Endodermal cell (in vitro differentiated cells): ENCODE results near the gene PLCB3. TPM values are rescaled to one million over a fixed set of nuclear protein-coding genes. Genes with fewer than 3 reads are reported as not detected.
A peak's percentile ranks its signal among the peaks of the same experiment; 100 is the strongest.

Source experiments
- DNase-seq: peaks from one replicate; pipeline ENCODE4 v3.0.0-alpha.2; 2017
- H3K27ac ChIP-seq: 2 replicates; pipeline ENCODE4 v1.5.1; 2013; ENCODE audit warnings: mild to moderate bottlenecking, low read depth, low read length, moderate library complexity
- H3K27me3 ChIP-seq: 2 replicates; pipeline ENCODE4 v1.6.1; 2013; ENCODE audit warnings: mild to moderate bottlenecking, low read length, moderate library complexity; ENCODE audit not compliant: insufficient read depth, control insufficient read depth, poor library complexity, severe bottlenecking
- H3K36me3 ChIP-seq: 2 replicates; pipeline ENCODE4 v1.7.0; 2013; ENCODE audit warnings: mild to moderate bottlenecking, low read length, moderate library complexity; ENCODE audit not compliant: control insufficient read depth, insufficient read depth
- H3K4me1 ChIP-seq: one replicate; pipeline ENCODE4 v1.7.0; 2013; ENCODE audit warnings: low read length; ENCODE audit not compliant: control insufficient read depth, insufficient read depth
- H3K4me3 ChIP-seq: 2 replicates; pipeline ENCODE4 v1.5.1; 2013; ENCODE audit warnings: mild to moderate bottlenecking, low read length, moderate library complexity
- H3K9ac ChIP-seq: 2 replicates; pipeline ENCODE4 v1.6.1; 2013; ENCODE audit warnings: mild to moderate bottlenecking, low read length, moderate library complexity; ENCODE audit not compliant: poor library complexity, severe bottlenecking; ENCODE audit errors: extremely low read depth
- H3K9me3 ChIP-seq: 2 replicates; pipeline ENCODE4 v1.6.1; 2013; ENCODE audit warnings: mild to moderate bottlenecking, low read length, moderate library complexity; ENCODE audit not compliant: control insufficient read depth
- H3K27ac Mint-ChIP-seq: 2 replicates; pipeline ENCODE4 v1.8.0; 2020; ENCODE audit warnings: mixed read lengths
- H3K27me3 Mint-ChIP-seq: 2 replicates; pipeline ENCODE4 v1.8.0; 2021; ENCODE audit warnings: mild to moderate bottlenecking, mixed read lengths; ENCODE audit not compliant: insufficient read depth
- H3K36me3 Mint-ChIP-seq: 2 replicates; pipeline ENCODE4 v1.8.0; 2020; ENCODE audit warnings: low read depth, mixed read lengths
- H3K4me1 Mint-ChIP-seq: 2 replicates; pipeline ENCODE4 v1.8.0; 2020; ENCODE audit warnings: mixed read lengths
- H3K4me3 Mint-ChIP-seq: 2 replicates; pipeline ENCODE4 v1.8.0; 2020; ENCODE audit warnings: mild to moderate bottlenecking, moderate library complexity, mixed read lengths
- H3K9me3 Mint-ChIP-seq: 2 replicates; pipeline ENCODE4 v1.8.0; 2020; ENCODE audit warnings: mild to moderate bottlenecking, mixed read lengths
- CTCF ChIP-seq: fragments of 200-600 bp; sonication (generic); conservative IDR thresholded peaks from 2 replicates; pipeline ENCODE4 v1.5.0; 2021; ENCODE audit warnings: antibody characterized with exemption, mild to moderate bottlenecking
- WGBS, 2 experiments: methylation state at CpG; one replicate each; pipeline versions ENCODE4 v1.1.5 to v1.1.7; 2013; ENCODE audit warnings: missing lambda C conversion rate in 2 of 2, mixed read lengths in 1 of 2; ENCODE audit not compliant: insufficient coverage in 1 of 2, insufficient read length in 1 of 2; 5-methylcytosine and 5-hydroxymethylcytosine counted together
- total RNA-seq, 2 donors: library from RNA; stranded (reverse); fragmentation: NEBNext Ultra II Directional in 1 of 2; extraction: Animal tissue kit (Norgen Biotek cat#: 25700) in 1 of 2; gene quantifications; 2 replicates in 1 of 2; 3 replicates in 1 of 2; pipeline ENCODE4 v1.2.1, GENCODE V29; 2021

PLCB3 gene
- total RNA-seq, 2 donors from 2014 or later, result 75.0 to 83.2 TPM

GRCh38 chr11:64251753-64252002 lies 348 bp downstream of the PLCB3 start:
- H3K4me1 Mint-ChIP-seq, result peaks cover 29% of the 10 kb centered on the region
- H3K27me3 Mint-ChIP-seq, result no peaks in the 10 kb centered on the region
- peaks cover 11% of the 10 kb centered on the region for H3K4me1 ChIP-seq
- peak overlapping the region; percentile 94 for H3K4me3 ChIP-seq
- no peak overlapping the region for H3K27ac ChIP-seq
- no peaks in the 10 kb centered on the region for H3K27me3 ChIP-seq
- no peaks in the 10 kb centered on the region for H3K9me3 Mint-ChIP-seq
- peaks cover 13% of the 10 kb centered on the region for H3K36me3 Mint-ChIP-seq
- peak overlapping the region; percentile 86 for H3K4me3 Mint-ChIP-seq
- no peaks in the 10 kb centered on the region for H3K9me3 ChIP-seq
- H3K27ac Mint-ChIP-seq, result peak overlapping the region; percentile 85
- 0% methylated on average over 16 to 18 of the region's 18 CpGs for WGBS, 2 experiments
- DNase-seq, result no peak
- H3K9ac ChIP-seq, result peak overlapping the region; percentile 69
- no peak for TF ChIP-seq CTCF
- peaks cover 32% of the 10 kb centered on the region for H3K36me3 ChIP-seq

- peak; percentile 40 for TF ChIP-seq CTCF
- 6 to 12% methylated on average over 9 to 21 of the region's 23 CpGs for WGBS, 2 experiments
- peak overlapping the region; percentile 85 for H3K27ac Mint-ChIP-seq
- no peaks in the 10 kb centered on the region for H3K9me3 ChIP-seq
- H3K9ac ChIP-seq, result peak overlapping the region; percentile 69
- H3K27me3 Mint-ChIP-seq, result no peaks in the 10 kb centered on the region
- H3K4me3 ChIP-seq, result peak overlapping the region; percentile 94
- H3K27me3 ChIP-seq, result no peaks in the 10 kb centered on the region
- H3K27ac ChIP-seq, result no peak overlapping the region
- H3K4me1 ChIP-seq, result peaks cover 11% of the 10 kb centered on the region
- H3K9me3 Mint-ChIP-seq, result no peaks in the 10 kb centered on the region
- peak; percentile 72 for DNase-seq
- peaks cover 33% of the 10 kb centered on the region for H3K36me3 ChIP-seq
- peaks cover 14% of the 10 kb centered on the region for H3K36me3 Mint-ChIP-seq
- H3K4me3 Mint-ChIP-seq, result peak overlapping the region; percentile 86
- peaks cover 29% of the 10 kb centered on the region for H3K4me1 Mint-ChIP-seq
Observed at GRCh38 chr11:64252003-64252872, 908 bp downstream of the PLCB3 start.

GRCh38 chr11:64253043-64253442 lies 1.7 kb downstream of the PLCB3 start:
- no peaks in the 10 kb centered on the region for H3K9me3 ChIP-seq
- no peak for DNase-seq
- H3K4me3 ChIP-seq, result peak overlapping the region; percentile 94
- Mint-ChIP-seq H3K27me3 (no peaks in the 10 kb centered on the region), H3K36me3 (peaks cover 19% of the 10 kb centered on the region), H3K4me3 (peak overlapping the region; percentile 86), H3K4me1 (peaks cover 25% of the 10 kb centered on the region), H3K27ac (no peak overlapping the region), H3K9me3 (no peaks in the 10 kb centered on the region)
- no peak overlapping the region for H3K9ac ChIP-seq
- H3K4me1 ChIP-seq, result peaks cover 11% of the 10 kb centered on the region
- H3K36me3 ChIP-seq, result peaks cover 33% of the 10 kb centered on the region
- no peak for TF ChIP-seq CTCF
- WGBS, 2 experiments, result 89% methylated on average over 7 to 8 of the region's 8 CpGs
- H3K27me3 ChIP-seq, result no peaks in the 10 kb centered on the region
- H3K27ac ChIP-seq, result no peak overlapping the region
